WERI-Rb-1 (cell line): Measurements from ENCODE around the gene ANKFN1.

Source experiments
- DNase-seq: peaks from one replicate; pipeline ENCODE4 v3.0.0-alpha.2; 2020
- H3K27ac ChIP-seq: fragments of 250-450 bp; sonication (Bioruptor Pico); 2 replicates; pipeline ENCODE4 v1.5.1; 2020; ENCODE audit warnings: mild to moderate bottlenecking, moderate library complexity
- H3K27me3 ChIP-seq: fragments of 250-450 bp; sonication (Bioruptor Pico); 2 replicates; pipeline ENCODE4 v1.5.1; 2021; ENCODE audit warnings: mild to moderate bottlenecking, low read depth, moderate library complexity; ENCODE audit not compliant: insufficient read depth, severe bottlenecking
- H3K36me3 ChIP-seq: fragments of 250-450 bp; sonication (Bioruptor Pico); 2 replicates; pipeline ENCODE4 v1.5.1; 2020; ENCODE audit warnings: mild to moderate bottlenecking, moderate library complexity
- H3K4me3 ChIP-seq: 2 replicates; pipeline ENCODE4 v1.5.1; 2011; ENCODE audit warnings: low read depth, mild to moderate bottlenecking, control low read depth, low read length
- H3K9me3 ChIP-seq: fragments of 250-450 bp; sonication (Bioruptor Pico); 2 replicates; pipeline ENCODE4 v1.5.1; 2021; ENCODE audit warnings: mild to moderate bottlenecking, moderate library complexity; ENCODE audit not compliant: severe bottlenecking
- CTCF ChIP-seq: IDR thresholded peaks from 2 replicates; pipeline ENCODE4 v1.5.1; 2011; ENCODE audit warnings: low read depth, mild to moderate bottlenecking, control low read depth, inconsistent platforms, low read length

Gene ANKFN1

GRCh38 chr17:56432443-56432842, 279.2 kb downstream of the ANKFN1 start:
- Histone ChIP-seq H3K27me3 (peaks cover 38% of the 10 kb centered on the region), H3K27ac (no peak overlapping the region), H3K9me3 (no peaks in the 10 kb centered on the region), H3K36me3 (no peaks in the 10 kb centered on the region), H3K4me3 (no peak overlapping the region)
- no peak for TF ChIP-seq CTCF
- DNase-seq = no peak

GRCh38 chr17:56434610-56435009, 281.3 kb downstream of the ANKFN1 start:
- Histone ChIP-seq H3K27me3 (peaks cover 29% of the 10 kb centered on the region), H3K4me3 (no peak overlapping the region), H3K27ac (no peak overlapping the region), H3K36me3 (no peaks in the 10 kb centered on the region), H3K9me3 (no peaks in the 10 kb centered on the region)
- TF ChIP-seq CTCF = no peak
- DNase-seq = no peak

- Histone ChIP-seq H3K27ac (no peak overlapping the region), H3K27me3 (peaks cover 22% of the 10 kb centered on the region), H3K4me3 (no peak overlapping the region), H3K36me3 (no peaks in the 10 kb centered on the region), H3K9me3 (no peaks in the 10 kb centered on the region)
- no peak for TF ChIP-seq CTCF
- DNase-seq = no peak
Observed at GRCh38 chr17:56436142-56436541, 282.9 kb downstream of the ANKFN1 start.

- H3K36me3 ChIP-seq = no peaks in the 10 kb centered on the region
- no peaks in the 10 kb centered on the region for H3K9me3 ChIP-seq
- peak; percentile 17 for DNase-seq
- H3K27ac ChIP-seq = no peak overlapping the region
- H3K4me3 ChIP-seq = no peak overlapping the region
- TF ChIP-seq CTCF = no peak
- H3K27me3 ChIP-seq = peaks cover 9% of the 10 kb centered on the region
Observed at GRCh38 chr17:56440419-56440818, 287.1 kb downstream of the ANKFN1 start.

- peaks cover 9% of the 10 kb centered on the region for H3K27me3 ChIP-seq
- no peak overlapping the region for H3K4me3 ChIP-seq
- no peaks in the 10 kb centered on the region for H3K9me3 ChIP-seq
- no peak for DNase-seq
- TF ChIP-seq CTCF = no peak
- H3K27ac ChIP-seq = no peak overlapping the region
- H3K36me3 ChIP-seq = no peaks in the 10 kb centered on the region
Observed at GRCh38 chr17:56441308-56441707, 288.0 kb downstream of the ANKFN1 start.

- peaks cover 8% of the 10 kb centered on the region for H3K27me3 ChIP-seq
- no peak overlapping the region for H3K4me3 ChIP-seq
- no peak overlapping the region for H3K27ac ChIP-seq
- H3K9me3 ChIP-seq = no peaks in the 10 kb centered on the region
- DNase-seq = no peak
- no peak for TF ChIP-seq CTCF
- no peaks in the 10 kb centered on the region for H3K36me3 ChIP-seq
Observed at GRCh38 chr17:56445692-56446411, 292.6 kb downstream of the ANKFN1 start.
